ENCODE data around the gene PPP4R3B. TPM values are rescaled to one million over a fixed set of nuclear protein-coding genes. Genes with fewer than 3 reads are reported as not detected.

PPP4R3B gene
- total and polyA plus RNA-seq, 2 of the 4 experiments (the other 2 are of a cell fraction) = 11.9 to 23.7 TPM

DNA sequence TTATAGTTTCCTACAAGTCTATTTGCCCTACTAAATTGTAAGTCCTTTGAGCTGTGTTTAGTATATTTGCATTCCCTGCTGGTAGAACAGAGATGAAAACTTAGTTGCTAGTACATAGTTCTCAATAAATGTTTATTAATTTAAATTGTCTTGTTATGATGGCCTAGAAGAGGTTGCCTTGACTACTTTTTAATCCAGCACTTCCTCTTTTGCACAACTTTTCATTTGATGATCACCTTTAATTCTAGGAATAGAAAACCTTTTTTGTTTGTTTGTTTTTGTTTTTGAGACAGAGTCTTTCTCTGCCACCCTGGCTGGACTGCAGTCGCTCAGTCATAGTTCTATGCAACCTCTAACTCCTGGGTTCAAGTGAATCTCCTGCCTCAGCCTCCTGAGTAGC is 91.2 kb downstream of the PPP4R3B start:
- no peak overlapping the region for H4K91ac ChIP-seq (ENCODE audit: insufficient read depth, low read depth, low read length)
- CTCF ChIA-PET = no interaction called here
- dilution Hi-C loops (cut with HindIII; ENCODE audit: low sequenced_read_pairs, unreplicated experiment) = no loop called here

More for the DNA sequence above, 91.2 kb downstream of the PPP4R3B start:
- Histone ChIP-seq H2BK5ac (ENCODE audit: low read depth, low read length, poor library complexity, severe bottlenecking) (no peak overlapping the region), H3K4me3 (ENCODE audit: insufficient read depth, low read depth, low read length) (no peak overlapping the region), H3K36me3 (ENCODE audit: control insufficient read depth, insufficient read depth, low read length) (peaks cover 24% of the 10 kb centered on the region), H3K79me1 (ENCODE audit: low read depth in 1 of 2, low read length in 2 of 2) (peaks cover 0 to 3% of the 10 kb centered on the region in 2 experiments; a peak in 2 of 4 replicates), H2BK15ac (ENCODE audit: low read depth, low read length) (no peak overlapping the region), H3K4me2 (ENCODE audit: low read depth, low read length) (no peak overlapping the region), H4K8ac (ENCODE audit: low read depth in 2 of 2, low read length in 2 of 2) (no peak overlapping the region), H2AK5ac (ENCODE audit: low read depth, low read length) (no peak overlapping the region), H4K20me1 (ENCODE audit: insufficient read depth, low read length) (no peaks in the 10 kb centered on the region), H3K4me1 (ENCODE audit: control insufficient read depth, insufficient read depth, low read length) (no peaks in the 10 kb centered on the region), H3K18ac (ENCODE audit: low read depth, low read length) (no peak overlapping the region), H3K9me1 (ENCODE audit: insufficient read depth, low read length) (no peaks in the 10 kb centered on the region; the same call in 1 of the 2 replicates), H2BK120ac (ENCODE audit: low read depth, low read length) (no peak overlapping the region), H2AFZ (replicated peaks; ENCODE audit: low read length, poor library complexity) (no peak overlapping the region), H3K27me3 (ENCODE audit: control insufficient read depth, insufficient read depth, low read length) (no peaks in the 10 kb centered on the region), H2BK20ac (ENCODE audit: low read depth, low read length) (no peak overlapping the region), H3K9ac (ENCODE audit: low read depth, low read length) (no peak overlapping the region), H3K9me3 (ENCODE audit: control insufficient read depth, insufficient read depth, low read length) (no peaks in the 10 kb centered on the region), H3K56ac (ENCODE audit: extremely low read depth, insufficient read depth, low read length) (no peak overlapping the region), H2AK9ac (replicated peaks; ENCODE audit: low read depth, low read length, poor library complexity) (no peak overlapping the region), H3K14ac (replicated peaks; ENCODE audit: low read depth, low read length) (no peak overlapping the region), H3K23ac (ENCODE audit: low read depth, low read length) (no peak overlapping the region), H4K5ac (ENCODE audit: low read depth, low read length) (no peak overlapping the region), H3K4ac (ENCODE audit: low read depth, low read length) (no peak overlapping the region), H3K27ac (ENCODE audit: insufficient read depth, low read length) (no peak overlapping the region)
- BruUV-seq (replicated peaks) = no TSS peak
- intact Hi-C loops (cut with micrococcal nuclease) = no loop called here
- TF ChIP-seq SMC3 (IDR thresholded peaks at IDR 0.05; ENCODE audit: low read depth, low read length) = no peak
- no peak for TF ChIP-seq USF2 (IDR thresholded peaks at IDR 0.05; ENCODE audit: low read depth, low read length)
- TF ChIP-seq CEBPB (IDR thresholded peaks at IDR 0.05; ENCODE audit: low read depth, low read length) = no peak
- no peak for TF ChIP-seq CTCF (conservative IDR thresholded peaks at IDR 0.05; ENCODE audit: low read depth, low read length)
- no peak for TF ChIP-seq BHLHE40 (IDR thresholded peaks at IDR 0.05; ENCODE audit: low read depth, low read length)
- in situ Hi-C loops (cut with MboI; ENCODE audit: low sequenced_read_pairs) = no loop called here
- DNase-seq = no peak
- no CpG with 5 or more reads among the region's 1 CpG for WGBS, 2 experiments (ENCODE audit: extremely low coverage in 2 of 2, insufficient read length in 1 of 2)
- ATAC-seq (ENCODE audit: low read depth) = no peak
- POLR2A ChIA-PET (ENCODE audit: unreplicated experiment) = interaction anchor here (0.7 kb wide), 1 partner anchor 18 kb away, joined by 6 read pairs; no protein-coding TSS in a partner anchor
